ENCODE results near the gene MORC2. TPM values are rescaled to one million over a fixed set of nuclear protein-coding genes. Genes with fewer than 3 reads are reported as not detected.

MORC2 gene
- total and polyA plus RNA-seq, 9 of the 15 experiments (the other 6 are each of a cell fraction or from before 2014, with no cell fraction given): 3.3 to 34.7 (median 16.7) TPM

- TF ChIP-seq ESRRA (IDR thresholded peaks at IDR 0.05; ENCODE audit: borderline replicate concordance, low read depth) (no peak), ZBTB9 (CRISPR knock-in tag; IDR thresholded peaks at IDR 0.05) (no peak), ZNF217 (CRISPR knock-in tag; IDR thresholded peaks at IDR 0.05) (no peak), MEF2A (IDR thresholded peaks at IDR 0.05; ENCODE audit: control insufficient read depth, low read depth, low read length) (no peak), ZNF717 (CRISPR knock-in tag; IDR thresholded peaks at IDR 0.05) (no peak), ZNF696 (CRISPR knock-in tag; conservative IDR thresholded peaks at IDR 0.05) (no peak), PURB (CRISPR knock-in tag; IDR thresholded peaks at IDR 0.05; ENCODE audit: low read depth) (no peak), TRIM24 (IDR thresholded peaks at IDR 0.05) (no peak), GATAD2A (IDR thresholded peaks at IDR 0.05) (no peak), ZNF408 (CRISPR knock-in tag; IDR thresholded peaks at IDR 0.05; ENCODE audit: low read depth) (no peak), ZKSCAN1 (IDR thresholded peaks at IDR 0.05; ENCODE audit: low read depth, low read length) (no peak)
These were observed 27.8 kb downstream of the MORC2 start (continued) for GRCh38 chr22:30940685-30941362.

- CTCF ChIA-PET (ENCODE audit: low intra/inter-chr PET ratio): no interaction called here
- peaks cover 93% of the 10 kb centered on the region; the same call in 2 of the 3 replicates for H3K36me3 ChIP-seq (ENCODE audit: control insufficient read depth, insufficient read depth, low read length)
- TF ChIP-seq FOXK1 (CRISPR knock-in tag; IDR thresholded peaks at IDR 0.05; ENCODE audit: borderline replicate concordance) (no peak), EZH2 (IDR thresholded peaks at IDR 0.05; ENCODE audit: borderline replicate concordance, low read depth, low read length) (no peak), EP300 (IDR thresholded peaks at IDR 0.05; ENCODE audit: low read length) (no peak), IRF1 (CRISPR knock-in tag; IDR thresholded peaks at IDR 0.05; ENCODE audit: borderline replicate concordance) (no peak)
These were observed 34.5 kb downstream of the MORC2 start for GRCh38 chr22:30934053-30934452.

More at GRCh38 chr22:30934053-30934452, 34.5 kb downstream of the MORC2 start:
- Histone ChIP-seq H3K4me1 (replicated peaks in 1 of 2; ENCODE audit: control insufficient read depth in 2 of 2, insufficient read depth in 2 of 2, low read length in 2 of 2) (no peaks in the 10 kb centered on the region), H3K9me3 (replicated peaks; ENCODE audit: control insufficient read depth, insufficient read depth, low read depth, low read length) (no peaks in the 10 kb centered on the region), H2AFZ (ENCODE audit: low read depth, low read length) (no peak overlapping the region), H3K4me3 (no peak overlapping the region), H3K79me2 (ENCODE audit: control insufficient read depth, insufficient read depth, low read length) (no peaks in the 10 kb centered on the region), H3K27me3 (ENCODE audit: control insufficient read depth in 2 of 2, insufficient read depth in 2 of 2, low read length in 2 of 2) (no peaks in the 10 kb centered on the region), H3K9ac (ENCODE audit: insufficient read depth in 1 of 2, low read depth in 2 of 2, low read length in 2 of 2) (no peak overlapping the region), H3K27ac (ENCODE audit: extremely low read depth, low read depth, low read length) (no peak overlapping the region), H3K4me2 (ENCODE audit: insufficient read depth, low read length) (no peak overlapping the region), H3K9me1 (ENCODE audit: control insufficient read depth, insufficient read depth, low read length) (no peaks in the 10 kb centered on the region), H4K20me1 (replicated peaks; ENCODE audit: control insufficient read depth, insufficient read depth, low read length) (no peaks in the 10 kb centered on the region)
- in situ Hi-C loops (cut with MboI) (no loop called here), intact Hi-C loops (cut with micrococcal nuclease) (no loop called here)
- ATAC-seq (no peak), FAIRE-seq (no peak), DNase-seq (ENCODE audit: extremely low read depth in 1 of 4, low spot score in 3 of 4) (no peak)
- WGBS (ENCODE audit: insufficient coverage, low coverage, missing lambda C conversion rate): 80% methylated on average over 3 of the region's 8 CpGs
- POLR2A ChIA-PET: interaction anchor here (0.6 kb wide), 2 partner anchors 179 to 199 kb away, joined by 3 read pairs; no protein-coding TSS in a partner anchor
- BruUV-seq (replicated peaks): no TSS peak

Data from K562 (cell line).